ENCODE results near the gene POLR3GL.

POLR3GL gene

GRCh38 chr1:145993618-145994390 is 29.3 kb downstream of the POLR3GL start:
- DNase-seq: no peak

- no peak for DNase-seq
Observed at GRCh38 chr1:145994391-145995120, 30.1 kb downstream of the POLR3GL start.

GRCh38 chr1:145995148-145995881 is 30.8 kb downstream of the POLR3GL start:
- no peak for DNase-seq

- peak; percentile 33 to 71 for DNase-seq
Observed at GRCh38 chr1:145995964-145996432, 31.5 kb downstream of the POLR3GL start.

GRCh38 chr1:145996433-145997015 is 32.0 kb downstream of the POLR3GL start, which contains the start of gene TXNIP:
Gene TXNIP, minus strand, starts transcription at chr1:145996579. Its CDS starts 313 bp downstream, at chr1:145996266.
- DNase-seq: peak; percentile 99 to 100

- DNase-seq: no peak
Observed at GRCh38 chr1:145997016-145997717, 32.7 kb downstream of the POLR3GL start.

GRCh38 chr1:145997718-145998023 is 33.2 kb downstream of the POLR3GL start:
- no peak for DNase-seq

GRCh38 chr1:145999321-146000024 is 35.0 kb downstream of the POLR3GL start:
- peak; percentile 48 to 50 for DNase-seq

GRCh38 chr1:146001709-146002108 is 37.2 kb downstream of the POLR3GL start:
- no peak for DNase-seq

- DNase-seq: no peak
Observed at GRCh38 chr1:146007489-146008133, 43.1 kb downstream of the POLR3GL start.

- no peak for DNase-seq
Observed at GRCh38 chr1:146010126-146010738, 45.7 kb downstream of the POLR3GL start.

- DNase-seq: peak; percentile 36 to 70
Observed at GRCh38 chr1:146012703-146013558, 48.4 kb downstream of the POLR3GL start.

GRCh38 chr1:146013559-146013922 is 49.1 kb downstream of the POLR3GL start:
- DNase-seq: no peak

- DNase-seq: no peak
Observed at GRCh38 chr1:146016891-146017290, 52.4 kb downstream of the POLR3GL start.

GRCh38 chr1:146019231-146020057 is 55.0 kb downstream of the POLR3GL start:
- DNase-seq: no peak

GRCh38 chr1:146020058-146021049 is 55.9 kb downstream of the POLR3GL start:
- DNase-seq: no peak

- no peak for DNase-seq
Observed at GRCh38 chr1:146021050-146021445, 56.6 kb downstream of the POLR3GL start.
